C4-2B (cell line): ENCODE measurements around the gene HIVEP2.

ENCODE experiments used
- ZFX ChIP-seq: fragments of 450-650 bp; IDR thresholded peaks from 2 replicates; pipeline ENCODE4 v1.6.1; 2017
- TF ChIP-seq, protein P1 (sequence below): fragments of 450-650 bp; conservative IDR thresholded peaks from 2 replicates; pipeline ENCODE4 v1.5.1; 2017; ENCODE audit warnings: mild to moderate bottlenecking

DNA sequence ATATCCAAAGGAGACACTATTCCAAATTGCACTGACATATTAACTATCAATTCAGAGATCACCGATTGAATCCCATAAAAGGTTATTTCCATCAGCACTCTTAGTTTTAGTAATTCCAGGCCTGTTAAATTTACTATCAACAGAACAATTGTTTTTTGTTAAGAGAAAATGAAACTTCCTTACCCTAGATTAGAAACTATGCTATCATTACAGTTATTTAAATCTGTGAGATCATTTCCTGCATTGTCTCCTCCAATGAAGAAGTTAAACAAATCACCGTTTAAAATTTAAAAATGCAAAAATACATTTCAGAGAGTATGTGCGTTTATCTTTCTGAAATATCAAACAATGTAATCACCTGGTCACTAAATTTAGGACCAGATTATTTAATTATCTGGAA lies 57.5 kb downstream of the HIVEP2 start:
- TF ChIP-seq, protein P1, sequence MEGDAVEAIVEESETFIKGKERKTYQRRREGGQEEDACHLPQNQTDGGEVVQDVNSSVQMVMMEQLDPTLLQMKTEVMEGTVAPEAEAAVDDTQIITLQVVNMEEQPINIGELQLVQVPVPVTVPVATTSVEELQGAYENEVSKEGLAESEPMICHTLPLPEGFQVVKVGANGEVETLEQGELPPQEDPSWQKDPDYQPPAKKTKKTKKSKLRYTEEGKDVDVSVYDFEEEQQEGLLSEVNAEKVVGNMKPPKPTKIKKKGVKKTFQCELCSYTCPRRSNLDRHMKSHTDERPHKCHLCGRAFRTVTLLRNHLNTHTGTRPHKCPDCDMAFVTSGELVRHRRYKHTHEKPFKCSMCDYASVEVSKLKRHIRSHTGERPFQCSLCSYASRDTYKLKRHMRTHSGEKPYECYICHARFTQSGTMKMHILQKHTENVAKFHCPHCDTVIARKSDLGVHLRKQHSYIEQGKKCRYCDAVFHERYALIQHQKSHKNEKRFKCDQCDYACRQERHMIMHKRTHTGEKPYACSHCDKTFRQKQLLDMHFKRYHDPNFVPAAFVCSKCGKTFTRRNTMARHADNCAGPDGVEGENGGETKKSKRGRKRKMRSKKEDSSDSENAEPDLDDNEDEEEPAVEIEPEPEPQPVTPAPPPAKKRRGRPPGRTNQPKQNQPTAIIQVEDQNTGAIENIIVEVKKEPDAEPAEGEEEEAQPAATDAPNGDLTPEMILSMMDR: no peak
- TF ChIP-seq ZFX: no peak
